GM12875 (cell line): ENCODE data around the gene ELAC1.

Source experiments
- H3K4me3 ChIP-seq: one replicate; pipeline ENCODE4 v1.5.1; 2011; ENCODE audit warnings: low read depth, low read length, control low read depth
- TF ChIP-seq, protein P1 (sequence below): IDR thresholded peaks from 2 replicates; pipeline ENCODE4 v1.5.1; 2011; ENCODE audit warnings: low read depth, mild to moderate bottlenecking, control low read depth, inconsistent platforms, low read length, moderate library complexity, borderline replicate concordance; ENCODE audit not compliant: insufficient read depth

ELAC1 gene

GRCh38 chr18:51006948-51007789 is 39.3 kb downstream of the ELAC1 start:
- TF ChIP-seq, protein P1, sequence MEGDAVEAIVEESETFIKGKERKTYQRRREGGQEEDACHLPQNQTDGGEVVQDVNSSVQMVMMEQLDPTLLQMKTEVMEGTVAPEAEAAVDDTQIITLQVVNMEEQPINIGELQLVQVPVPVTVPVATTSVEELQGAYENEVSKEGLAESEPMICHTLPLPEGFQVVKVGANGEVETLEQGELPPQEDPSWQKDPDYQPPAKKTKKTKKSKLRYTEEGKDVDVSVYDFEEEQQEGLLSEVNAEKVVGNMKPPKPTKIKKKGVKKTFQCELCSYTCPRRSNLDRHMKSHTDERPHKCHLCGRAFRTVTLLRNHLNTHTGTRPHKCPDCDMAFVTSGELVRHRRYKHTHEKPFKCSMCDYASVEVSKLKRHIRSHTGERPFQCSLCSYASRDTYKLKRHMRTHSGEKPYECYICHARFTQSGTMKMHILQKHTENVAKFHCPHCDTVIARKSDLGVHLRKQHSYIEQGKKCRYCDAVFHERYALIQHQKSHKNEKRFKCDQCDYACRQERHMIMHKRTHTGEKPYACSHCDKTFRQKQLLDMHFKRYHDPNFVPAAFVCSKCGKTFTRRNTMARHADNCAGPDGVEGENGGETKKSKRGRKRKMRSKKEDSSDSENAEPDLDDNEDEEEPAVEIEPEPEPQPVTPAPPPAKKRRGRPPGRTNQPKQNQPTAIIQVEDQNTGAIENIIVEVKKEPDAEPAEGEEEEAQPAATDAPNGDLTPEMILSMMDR = no peak
- H3K4me3 ChIP-seq = no peak overlapping the region

DNA sequence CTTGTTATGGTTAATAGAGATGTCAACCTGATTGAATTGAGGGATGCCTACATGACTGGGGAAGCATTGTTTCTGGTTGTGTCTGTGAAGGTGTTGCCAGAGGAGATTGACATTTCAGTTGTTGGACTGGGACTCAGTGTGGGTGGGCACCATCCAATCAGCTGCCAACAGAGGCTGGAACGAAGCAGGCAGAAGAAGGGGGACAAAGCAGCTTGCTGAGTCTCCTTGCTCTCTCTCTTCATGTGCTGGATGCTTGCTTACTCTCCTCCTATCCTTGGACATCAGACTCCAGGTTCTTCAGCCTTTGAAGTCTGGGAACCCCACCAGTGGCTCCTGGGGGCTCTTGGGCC is 39.9 kb downstream of the ELAC1 start:
- H3K4me3 ChIP-seq = no peak overlapping the region
- TF ChIP-seq, protein P1 = no peak

GRCh38 chr18:51009072-51009471 is 41.2 kb downstream of the ELAC1 start:
- TF ChIP-seq, protein P1 = no peak
- H3K4me3 ChIP-seq = no peak overlapping the region

DNA sequence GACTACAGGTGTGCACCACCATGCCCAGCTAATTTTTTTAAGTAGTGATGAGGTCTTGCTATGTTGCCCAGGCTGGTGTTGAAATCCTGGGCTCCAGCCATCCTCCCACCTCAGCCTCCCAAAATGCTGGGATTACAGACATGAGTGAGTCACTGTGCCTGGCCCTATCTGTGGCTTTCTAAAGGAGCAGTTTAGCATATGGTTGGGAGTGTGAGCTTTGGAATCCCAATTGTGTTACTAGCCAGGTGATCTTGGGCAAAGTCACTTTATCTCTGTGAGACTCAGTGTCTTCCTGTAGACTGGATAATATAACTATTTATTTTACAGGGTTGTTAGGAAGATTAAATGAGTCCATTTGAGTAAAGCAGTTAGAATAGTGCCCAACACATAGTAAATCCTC is 42.4 kb downstream of the ELAC1 start:
- TF ChIP-seq, protein P1 = no peak
- no peak overlapping the region for H3K4me3 ChIP-seq

DNA sequence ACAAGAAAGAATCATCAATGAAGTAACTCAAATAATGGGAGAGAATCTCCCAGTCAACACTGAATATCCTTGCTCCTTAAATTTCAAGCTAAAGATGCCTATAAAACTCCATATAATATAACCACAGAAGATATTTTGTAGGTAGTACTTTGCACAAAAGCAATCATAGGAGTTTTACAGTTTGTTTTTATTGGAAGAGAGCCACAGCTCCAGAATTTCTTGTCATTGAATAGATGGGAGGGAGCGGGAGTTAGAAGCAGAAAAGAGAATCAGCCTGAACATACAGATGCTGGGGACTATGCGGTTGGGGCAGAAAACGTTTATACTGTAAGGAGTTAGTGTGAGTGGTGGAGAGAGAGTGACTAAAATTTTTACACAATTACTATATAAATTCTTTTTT is 43.9 kb downstream of the ELAC1 start:
- no peak overlapping the region for H3K4me3 ChIP-seq
- TF ChIP-seq, protein P1 = no peak

DNA sequence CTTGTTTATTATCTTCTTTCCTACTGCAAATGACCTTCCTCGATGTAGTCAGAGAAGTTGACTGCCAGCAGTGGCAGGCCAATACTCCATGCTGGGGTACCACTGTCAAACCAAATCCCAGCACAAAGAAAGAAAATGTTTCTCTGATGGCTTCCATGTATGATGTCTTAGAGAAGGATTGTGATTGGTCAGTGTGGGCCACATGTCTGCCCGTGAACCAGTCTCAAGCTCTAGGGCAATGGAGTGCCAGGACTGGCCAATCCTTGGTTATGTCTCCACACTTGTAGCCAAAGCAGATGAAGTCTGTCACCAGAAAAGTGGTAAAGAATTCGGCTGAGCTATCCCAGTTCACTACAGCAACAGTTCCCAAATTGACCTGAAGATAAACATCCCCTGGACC is 44.6 kb downstream of the ELAC1 start:
- no peak overlapping the region for H3K4me3 ChIP-seq
- TF ChIP-seq, protein P1 = no peak

DNA sequence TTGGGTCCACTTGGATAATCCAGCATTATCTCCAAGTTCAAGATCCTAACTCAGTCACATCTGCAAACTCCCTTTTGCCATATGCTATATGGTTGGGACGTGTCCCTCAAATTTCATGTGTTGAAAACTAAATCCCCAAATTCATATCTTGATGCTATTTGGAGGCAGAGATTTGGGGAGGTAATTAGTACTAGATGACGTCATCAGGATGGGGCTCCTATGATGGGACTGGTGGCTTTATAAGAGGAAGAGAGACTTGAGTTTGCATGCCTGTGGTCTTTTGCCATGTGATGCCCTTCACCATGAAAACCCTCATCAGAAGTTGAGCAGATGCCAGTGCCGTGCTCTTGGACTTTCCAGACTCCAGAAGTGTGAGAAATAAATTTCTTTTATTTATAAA is 45.4 kb downstream of the ELAC1 start:
- TF ChIP-seq, protein P1 = no peak
- H3K4me3 ChIP-seq = no peak overlapping the region
